HG02973 (cell line): ENCODE data around the gene SSC4D.
"Not testable (repeated sequence)": the region's sequence is repeated elsewhere in the genome, so short reads cannot be mapped to it uniquely, and the experiment has no call there.

Experiments
- ATAC-seq: cut with Tn5 transposase; IDR thresholded peaks from one replicate; pipeline ENCODE4 v1.9.1; 2021; ENCODE audit warnings: moderate library complexity; ENCODE audit not compliant: unreplicated experiment

The SSC4D gene

DNA sequence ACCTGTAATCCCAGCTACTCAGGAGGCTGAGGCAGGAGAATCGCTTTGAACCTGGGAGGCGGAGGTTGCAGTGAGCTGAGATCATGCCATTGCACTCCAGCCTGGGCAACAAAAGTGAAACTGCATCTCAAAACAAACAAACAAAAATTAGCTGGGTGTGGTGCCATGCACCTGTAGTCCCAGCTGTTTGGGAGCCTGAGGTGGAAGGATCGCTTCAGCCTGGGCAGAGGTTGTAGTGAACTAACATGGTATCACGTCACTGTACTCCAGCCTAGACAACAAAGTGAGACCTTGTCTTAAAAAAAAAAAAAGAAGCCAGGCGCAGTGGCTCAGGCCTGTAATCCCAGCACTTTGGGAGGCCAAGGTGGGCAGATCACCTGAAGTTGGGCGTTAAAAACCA lies 21.7 kb downstream of the SSC4D start:
- not testable (repeated sequence) for ATAC-seq

- ATAC-seq = no peak
These were observed 22.7 kb downstream of the SSC4D start for GRCh38 chr7:76386691-76387260.

GRCh38 chr7:76383089-76383944 lies 26.2 kb downstream of the SSC4D start:
- ATAC-seq = no peak

DNA sequence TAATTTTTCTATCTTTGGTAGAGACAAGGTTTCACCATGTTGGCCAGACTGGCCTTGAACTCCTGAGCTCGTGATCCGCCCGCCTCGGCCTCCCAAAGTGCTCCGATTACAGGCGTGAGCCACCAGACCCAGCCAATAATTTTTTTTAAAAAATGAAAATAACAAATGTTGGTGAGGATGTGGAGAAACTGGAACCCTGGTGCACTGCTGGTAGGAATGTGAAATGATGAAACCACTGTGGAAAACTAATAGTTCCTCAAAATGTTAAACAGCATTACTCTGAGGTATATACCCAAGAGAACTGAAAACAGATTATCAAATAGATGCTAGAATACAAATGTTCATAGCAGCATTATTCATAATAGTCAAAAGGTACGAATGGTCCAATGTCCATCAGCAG lies 27.7 kb downstream of the SSC4D start:
- ATAC-seq = no peak

- ATAC-seq = no peak
These were observed 28.9 kb downstream of the SSC4D start for GRCh38 chr7:76380623-76380966.

GRCh38 chr7:76377186-76377918 lies 32.1 kb downstream of the SSC4D start:
- ATAC-seq = no peak

DNA sequence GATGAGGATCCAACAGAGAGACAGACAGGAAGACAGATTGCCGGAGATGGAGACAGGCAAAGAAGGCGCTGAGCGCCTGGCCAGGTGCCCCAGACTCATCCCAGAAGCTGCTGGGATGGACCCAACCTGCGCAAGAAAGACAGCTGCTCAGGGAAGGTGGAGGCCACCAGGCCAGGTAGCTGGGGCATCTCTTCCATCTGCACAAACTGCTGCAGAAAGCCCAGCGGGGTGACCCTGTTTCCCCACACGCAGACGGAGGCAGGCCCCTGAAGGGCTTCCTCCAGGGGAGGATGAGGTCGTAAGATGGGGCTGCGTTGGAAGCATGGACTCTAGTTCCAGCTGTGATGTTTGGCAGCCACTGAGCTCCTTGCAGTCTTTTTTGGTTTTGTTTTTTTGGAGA lies 34.2 kb downstream of the SSC4D start:
- no peak for ATAC-seq

GRCh38 chr7:76372984-76373833 lies 36.3 kb downstream of the SSC4D start:
- no peak for ATAC-seq

- ATAC-seq = no peak
These were observed 38.1 kb downstream of the SSC4D start for GRCh38 chr7:76371396-76371795.

- no peak for ATAC-seq
These were observed 40.5 kb downstream of the SSC4D start for GRCh38 chr7:76369018-76369417.

- no peak for ATAC-seq
These were observed 41.3 kb downstream of the SSC4D start for GRCh38 chr7:76368190-76368589.

DNA sequence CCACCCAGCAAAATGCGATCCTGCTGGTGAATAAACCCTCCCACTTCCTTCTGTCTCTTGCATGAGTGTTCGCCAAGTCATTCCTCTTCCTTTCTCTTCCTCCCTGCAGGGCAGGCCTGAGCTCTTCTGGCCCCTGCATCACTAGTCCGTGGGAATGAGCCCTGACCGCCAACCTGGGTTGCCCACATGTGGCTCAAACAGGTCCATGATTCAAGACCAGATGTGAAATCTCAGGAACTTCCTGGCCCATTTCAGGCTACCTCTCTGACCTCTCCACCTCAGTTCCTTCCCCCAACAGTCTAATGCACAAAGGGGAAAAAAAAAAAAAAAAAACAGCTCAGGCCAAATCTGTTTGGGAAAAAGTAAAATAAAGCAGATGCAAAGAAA lies 45.3 kb downstream of the SSC4D start:
- no peak for ATAC-seq

DNA sequence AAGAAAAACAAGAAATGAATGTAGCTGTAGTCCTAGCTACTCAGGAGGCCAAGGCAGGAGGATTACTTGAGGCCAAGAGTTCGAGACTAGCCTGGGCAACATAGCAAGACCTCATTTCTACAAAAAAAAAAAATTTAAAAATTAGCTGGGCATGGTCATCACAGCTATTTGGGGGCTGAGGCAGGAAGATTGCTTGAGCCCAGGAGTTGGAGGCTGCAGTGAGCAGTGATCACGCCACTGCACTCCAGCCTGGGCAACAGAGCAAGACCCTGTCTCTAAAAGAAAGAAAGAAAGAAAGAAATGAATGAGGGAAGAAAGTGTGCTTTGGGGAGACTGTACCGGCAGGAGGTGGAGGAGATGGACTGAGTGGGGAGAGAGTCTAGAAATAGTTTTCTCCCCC lies 45.7 kb downstream of the SSC4D start:
- not testable (repeated sequence) for ATAC-seq

- ATAC-seq = no peak
These were observed 49.4 kb downstream of the SSC4D start for GRCh38 chr7:76359978-76360638.

- ATAC-seq = peak; percentile 87
These were observed 50.2 kb downstream of the SSC4D start for GRCh38 chr7:76359111-76359977.

GRCh38 chr7:76358481-76359110 lies 50.9 kb downstream of the SSC4D start, which contains the start of gene YWHAG:
YWHAG (minus strand) TSS chr7:76358991; CDS start chr7:76358808, 183 bp downstream.
- ATAC-seq = peak; percentile 69

DNA sequence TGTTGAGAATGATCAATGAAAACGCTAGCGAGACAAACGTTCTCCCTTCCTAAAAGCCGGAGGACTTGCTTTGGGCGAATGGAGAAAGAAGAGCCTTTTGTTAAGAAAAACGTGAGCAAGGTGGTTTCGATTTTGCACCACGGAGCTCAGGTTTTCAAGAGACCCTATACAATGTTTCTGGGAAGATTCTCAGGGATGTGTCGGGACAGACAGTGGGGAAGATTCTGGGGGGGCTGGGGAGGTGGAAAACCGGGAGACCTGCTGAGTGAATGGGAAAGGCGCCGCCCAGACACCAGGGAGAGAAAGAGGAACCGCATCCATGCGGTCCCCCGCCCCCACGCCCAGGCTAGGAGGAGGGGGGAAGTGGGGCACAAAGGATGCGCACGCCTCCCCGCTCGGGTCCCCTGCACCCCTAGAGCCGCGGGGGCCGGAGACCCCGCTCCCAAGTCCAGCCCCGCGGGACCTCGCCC lies 51.5 kb downstream of the SSC4D start:
- ATAC-seq = peak; percentile 19

- no peak for ATAC-seq
These were observed 52.0 kb downstream of the SSC4D start for GRCh38 chr7:76357475-76358010.

GRCh38 chr7:76356823-76357222 lies 52.7 kb downstream of the SSC4D start:
- ATAC-seq = no peak
